ENCODE results near the gene HDAC8.

DNA sequence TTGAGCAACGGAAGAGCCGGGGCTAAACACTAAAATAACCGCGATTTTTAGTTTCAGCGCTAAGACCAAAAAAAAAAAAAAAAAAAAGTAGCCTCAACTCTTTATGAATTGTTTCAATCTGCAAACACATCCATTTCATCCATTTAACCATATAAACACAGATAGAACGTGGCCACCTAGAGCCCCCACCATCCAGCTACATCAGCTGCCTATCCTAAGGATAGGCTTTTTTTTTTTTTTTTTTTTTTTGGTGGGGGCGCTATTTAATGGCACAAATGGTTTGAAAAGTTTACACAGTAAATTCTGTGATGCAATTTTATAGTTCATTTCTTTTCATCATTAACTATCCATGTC, 492 bp upstream of the HDAC8 start:
- TF ChIP-seq TAF1 (IDR thresholded peaks at IDR 0.05; ENCODE audit: borderline replicate concordance, insufficient read depth, low read length): no peak
- no peak for TF ChIP-seq POLR2AphosphoS5 (IDR thresholded peaks at IDR 0.05; ENCODE audit: low read depth, low read length)
- no peak for TF ChIP-seq SIN3A (IDR thresholded peaks at IDR 0.05; ENCODE audit: borderline replicate concordance, insufficient read depth, low read length)
- TF ChIP-seq, protein P1, sequence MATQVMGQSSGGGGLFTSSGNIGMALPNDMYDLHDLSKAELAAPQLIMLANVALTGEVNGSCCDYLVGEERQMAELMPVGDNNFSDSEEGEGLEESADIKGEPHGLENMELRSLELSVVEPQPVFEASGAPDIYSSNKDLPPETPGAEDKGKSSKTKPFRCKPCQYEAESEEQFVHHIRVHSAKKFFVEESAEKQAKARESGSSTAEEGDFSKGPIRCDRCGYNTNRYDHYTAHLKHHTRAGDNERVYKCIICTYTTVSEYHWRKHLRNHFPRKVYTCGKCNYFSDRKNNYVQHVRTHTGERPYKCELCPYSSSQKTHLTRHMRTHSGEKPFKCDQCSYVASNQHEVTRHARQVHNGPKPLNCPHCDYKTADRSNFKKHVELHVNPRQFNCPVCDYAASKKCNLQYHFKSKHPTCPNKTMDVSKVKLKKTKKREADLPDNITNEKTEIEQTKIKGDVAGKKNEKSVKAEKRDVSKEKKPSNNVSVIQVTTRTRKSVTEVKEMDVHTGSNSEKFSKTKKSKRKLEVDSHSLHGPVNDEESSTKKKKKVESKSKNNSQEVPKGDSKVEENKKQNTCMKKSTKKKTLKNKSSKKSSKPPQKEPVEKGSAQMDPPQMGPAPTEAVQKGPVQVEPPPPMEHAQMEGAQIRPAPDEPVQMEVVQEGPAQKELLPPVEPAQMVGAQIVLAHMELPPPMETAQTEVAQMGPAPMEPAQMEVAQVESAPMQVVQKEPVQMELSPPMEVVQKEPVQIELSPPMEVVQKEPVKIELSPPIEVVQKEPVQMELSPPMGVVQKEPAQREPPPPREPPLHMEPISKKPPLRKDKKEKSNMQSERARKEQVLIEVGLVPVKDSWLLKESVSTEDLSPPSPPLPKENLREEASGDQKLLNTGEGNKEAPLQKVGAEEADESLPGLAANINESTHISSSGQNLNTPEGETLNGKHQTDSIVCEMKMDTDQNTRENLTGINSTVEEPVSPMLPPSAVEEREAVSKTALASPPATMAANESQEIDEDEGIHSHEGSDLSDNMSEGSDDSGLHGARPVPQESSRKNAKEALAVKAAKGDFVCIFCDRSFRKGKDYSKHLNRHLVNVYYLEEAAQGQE (IDR thresholded peaks at IDR 0.05; ENCODE audit: insufficient read depth in 1 of 2, low read depth in 2 of 2, low read length in 2 of 2): no peak

Measured in PFSK-1 (cell line).